Keratinocyte (primary cell): Measurements from ENCODE around the gene ACOXL. TPM values are rescaled to one million over a fixed set of nuclear protein-coding genes. Genes with fewer than 3 reads are reported as not detected.

Experiments
- DNase-seq: peaks from one replicate; pipeline ENCODE4 v3.0.0-alpha.2; 2011; ENCODE audit warnings: low read depth, missing footprints, low spot score
- FAIRE-seq: peaks from 2 replicates; lab custom pipeline; 2011; peaks lifted over from hg19 to GRCh38; lab: Jason Lieb, UNC
- H2AFZ ChIP-seq: 2 replicates; pipeline ENCODE4 v1.6.0; 2012; ENCODE audit warnings: low read length, control low read depth, inconsistent platforms; ENCODE audit not compliant: control insufficient read depth
- H3K27ac ChIP-seq: 2 replicates; pipeline ENCODE4 v1.5.1; 2011; ENCODE audit warnings: low read length; ENCODE audit not compliant: control insufficient read depth, insufficient read depth
- H3K27me3 ChIP-seq: 3 replicates; pipeline ENCODE4 v1.6.0; 2011; ENCODE audit warnings: low read length; ENCODE audit not compliant: control insufficient read depth, insufficient read depth; ENCODE audit errors: extremely low read depth
- H3K36me3 ChIP-seq, 2 experiments: 2 replicates in 1 of 2; 3 replicates in 1 of 2; pipeline ENCODE4 v1.5.1; 2011; ENCODE audit warnings: low read length in 2 of 2, mild to moderate bottlenecking in 1 of 2; ENCODE audit not compliant: control insufficient read depth in 2 of 2, insufficient read depth in 2 of 2; ENCODE audit errors: extremely low read depth in 1 of 2
- H3K4me1 ChIP-seq: 3 replicates; pipeline ENCODE4 v1.5.1; 2011; ENCODE audit warnings: low read length; ENCODE audit not compliant: control insufficient read depth, insufficient read depth; ENCODE audit errors: extremely low read depth
- H3K4me2 ChIP-seq: 3 replicates; pipeline ENCODE4 v1.6.0; 2011; ENCODE audit warnings: low read depth, low read length; ENCODE audit not compliant: control insufficient read depth, insufficient read depth; ENCODE audit errors: extremely low read depth
- H3K4me3 ChIP-seq, 3 experiments: fragments of 200-600 bp in 1 of 3; sonication (generic) in 1 of 3; 2 replicates in 2 of 3; 3 replicates in 1 of 3; pipeline ENCODE4 v1.5.1; 2011 to 2016; ENCODE audit warnings: low read length in 3 of 3, mild to moderate bottlenecking in 3 of 3, control low read depth in 2 of 3, inconsistent platforms in 1 of 3, low read depth in 1 of 3, mixed read lengths in 1 of 3, mixed run types in 1 of 3, moderate library complexity in 1 of 3; ENCODE audit not compliant: control insufficient read depth in 2 of 3, insufficient read depth in 2 of 3; ENCODE audit errors: extremely low read depth in 1 of 3
- H3K79me2 ChIP-seq: 2 replicates; pipeline ENCODE4 v1.6.0; 2012; ENCODE audit warnings: low read length; ENCODE audit not compliant: control insufficient read depth, insufficient read depth
- H3K9ac ChIP-seq: 3 replicates; pipeline ENCODE4 v1.6.0; 2011; ENCODE audit warnings: low read length; ENCODE audit not compliant: control insufficient read depth, insufficient read depth; ENCODE audit errors: extremely low read depth
- H3K9me1 ChIP-seq: 3 replicates; pipeline ENCODE4 v1.6.0; 2011; ENCODE audit warnings: low read length; ENCODE audit not compliant: control insufficient read depth, insufficient read depth; ENCODE audit errors: extremely low read depth
- H3K9me3 ChIP-seq: 2 replicates; pipeline ENCODE4 v1.5.1; 2012; ENCODE audit warnings: low read depth, low read length; ENCODE audit not compliant: control insufficient read depth
- H4K20me1 ChIP-seq: 3 replicates; pipeline ENCODE4 v1.6.0; 2011; ENCODE audit warnings: low read length; ENCODE audit not compliant: control insufficient read depth, insufficient read depth; ENCODE audit errors: extremely low read depth
- EZH2 ChIP-seq: IDR thresholded peaks from one replicate; pipeline ENCODE4 v1.6.1; 2012; ENCODE audit warnings: inconsistent platforms, mild to moderate bottlenecking, low read length, moderate library complexity
- dilution Hi-C: fragments of 300-500 bp; cut with MboI; formaldehyde crosslinking; loops from one replicate; pipeline ENCODE4 v1.7.0; 2020; ENCODE audit warnings: low sequenced_read_pairs; ENCODE audit not compliant: extremely low pct_ligation_motif_present
- polyA plus RNA-seq, 5 experiments: library from polyadenylated mRNA; depleted of rRNA in 3 of 5; stranded (reverse) in 3 of 5; stranded (forward) in 1 of 5; unstranded in 1 of 5; fragments of >200 nt; gene quantifications; 1 replicate in 1 of 5; 2 replicates in 3 of 5; 3 replicates in 1 of 5; pipeline versions ENCODE4 v1.2.1 to v1.2.3, GENCODE V29; 2011 to 2012; ENCODE audit warnings: missing spikeins in 2 of 5, low read depth in 1 of 5, low replicate concordance in 1 of 5
- TF ChIP-seq, protein P1 (sequence below), 3 experiments: IDR thresholded peaks in 1 of 3; conservative IDR thresholded peaks in 1 of 3; optimal IDR thresholded peaks in 1 of 3; 2 replicates in 2 of 3; 3 replicates in 1 of 3; pipeline versions ENCODE3 to v1.5.1; 2011; ENCODE audit warnings: low read length in 3 of 3, mild to moderate bottlenecking in 3 of 3, moderate library complexity in 2 of 3, control low read depth in 1 of 3, inconsistent platforms in 1 of 3; ENCODE audit not compliant: insufficient read depth in 2 of 3; ENCODE audit errors: extremely low read depth in 1 of 3

Gene ACOXL
- polyA plus RNA-seq, 1 donor (not counting 4 experiments of a cell fraction or from before 2014, with no cell fraction given): 0.04 TPM

DNA sequence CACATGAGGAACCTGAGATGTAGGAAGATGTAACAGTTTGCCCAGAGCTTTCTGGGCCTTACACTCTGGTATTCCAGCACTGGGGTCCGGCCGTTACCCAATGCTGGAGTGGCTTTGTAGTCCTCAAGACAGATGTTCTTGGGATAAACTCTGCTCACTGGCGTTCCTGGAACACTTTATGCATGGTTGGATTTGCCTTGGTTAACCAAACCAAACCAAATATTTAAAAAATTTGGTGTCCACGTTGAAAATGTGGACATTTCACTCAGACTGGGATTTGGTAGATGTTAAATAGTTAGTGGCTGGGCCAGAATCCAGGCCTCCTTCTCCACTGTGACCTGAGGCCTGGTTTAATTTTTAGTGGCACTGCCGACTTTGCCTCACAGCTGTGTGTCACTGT, 81.5 kb downstream of the ACOXL start:
- no peaks in the 10 kb centered on the region for H4K20me1 ChIP-seq
- H3K9me1 ChIP-seq: no peaks in the 10 kb centered on the region
- dilution Hi-C loops: no loop called here
- no peak for FAIRE-seq
- no peak for DNase-seq
- no peaks in the 10 kb centered on the region for H3K9me3 ChIP-seq
- H3K4me1 ChIP-seq: no peaks in the 10 kb centered on the region
- H3K4me3 ChIP-seq: no peak overlapping the region
- no peaks in the 10 kb centered on the region for H3K36me3 ChIP-seq
- no peak overlapping the region for H3K9ac ChIP-seq
- no peak overlapping the region for H3K4me2 ChIP-seq
- TF ChIP-seq EZH2: no peak
- TF ChIP-seq, protein P1, sequence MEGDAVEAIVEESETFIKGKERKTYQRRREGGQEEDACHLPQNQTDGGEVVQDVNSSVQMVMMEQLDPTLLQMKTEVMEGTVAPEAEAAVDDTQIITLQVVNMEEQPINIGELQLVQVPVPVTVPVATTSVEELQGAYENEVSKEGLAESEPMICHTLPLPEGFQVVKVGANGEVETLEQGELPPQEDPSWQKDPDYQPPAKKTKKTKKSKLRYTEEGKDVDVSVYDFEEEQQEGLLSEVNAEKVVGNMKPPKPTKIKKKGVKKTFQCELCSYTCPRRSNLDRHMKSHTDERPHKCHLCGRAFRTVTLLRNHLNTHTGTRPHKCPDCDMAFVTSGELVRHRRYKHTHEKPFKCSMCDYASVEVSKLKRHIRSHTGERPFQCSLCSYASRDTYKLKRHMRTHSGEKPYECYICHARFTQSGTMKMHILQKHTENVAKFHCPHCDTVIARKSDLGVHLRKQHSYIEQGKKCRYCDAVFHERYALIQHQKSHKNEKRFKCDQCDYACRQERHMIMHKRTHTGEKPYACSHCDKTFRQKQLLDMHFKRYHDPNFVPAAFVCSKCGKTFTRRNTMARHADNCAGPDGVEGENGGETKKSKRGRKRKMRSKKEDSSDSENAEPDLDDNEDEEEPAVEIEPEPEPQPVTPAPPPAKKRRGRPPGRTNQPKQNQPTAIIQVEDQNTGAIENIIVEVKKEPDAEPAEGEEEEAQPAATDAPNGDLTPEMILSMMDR (optimal IDR thresholded peaks at IDR 0.05 in 1 of 3, IDR thresholded peaks at IDR 0.05 in 1 of 3, conservative IDR thresholded peaks at IDR 0.05 in 1 of 3; ENCODE audit: extremely low read depth in 1 of 3, insufficient read depth in 2 of 3, low read length in 3 of 3): no peak
- no peaks in the 10 kb centered on the region for H3K79me2 ChIP-seq
- no peak overlapping the region for H3K27ac ChIP-seq
- H3K27me3 ChIP-seq: no peaks in the 10 kb centered on the region
- no peak overlapping the region for H2AFZ ChIP-seq

DNA sequence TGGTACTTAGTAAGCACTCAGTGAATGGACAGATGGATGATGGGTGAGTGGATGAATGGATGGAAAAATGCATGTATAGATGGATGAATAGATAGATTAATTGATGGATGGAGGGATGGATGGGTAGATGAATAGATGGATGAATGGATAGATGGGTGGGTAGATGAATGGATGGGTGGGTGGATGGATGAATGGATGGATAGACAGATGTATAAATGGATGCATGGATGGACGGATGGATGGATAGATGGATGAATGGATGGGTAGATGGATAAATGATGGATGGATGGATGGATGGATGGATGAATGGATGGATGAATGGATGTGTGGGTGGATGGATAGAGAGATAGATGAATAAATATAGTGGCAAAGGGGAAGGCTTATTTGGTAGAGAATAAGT, 83.6 kb downstream of the ACOXL start:
- peaks cover 10% of the 10 kb centered on the region for H3K27me3 ChIP-seq
- H3K4me3 ChIP-seq: no peak overlapping the region
- H3K36me3 ChIP-seq: no peaks in the 10 kb centered on the region
- no peak for TF ChIP-seq EZH2
- TF ChIP-seq, protein P1 (optimal IDR thresholded peaks at IDR 0.05 in 1 of 3, IDR thresholded peaks at IDR 0.05 in 1 of 3, conservative IDR thresholded peaks at IDR 0.05 in 1 of 3; ENCODE audit: extremely low read depth in 1 of 3, insufficient read depth in 2 of 3, low read length in 3 of 3): no peak
- DNase-seq (no peak), FAIRE-seq (no peak)
- dilution Hi-C loops: no loop called here
- no peaks in the 10 kb centered on the region for H4K20me1 ChIP-seq
- no peaks in the 10 kb centered on the region for H3K4me1 ChIP-seq
- H3K9ac ChIP-seq: no peak overlapping the region
- H3K9me1 ChIP-seq: no peaks in the 10 kb centered on the region
- no peak overlapping the region for H3K27ac ChIP-seq
- H2AFZ ChIP-seq: no peak overlapping the region
- H3K79me2 ChIP-seq: no peaks in the 10 kb centered on the region
- H3K9me3 ChIP-seq: no peaks in the 10 kb centered on the region
- no peak overlapping the region for H3K4me2 ChIP-seq
